PC-3 (cell line): Measurements from ENCODE around the gene CARMIL1. TPM values are rescaled to one million over a fixed set of nuclear protein-coding genes. Genes with fewer than 3 reads are reported as not detected.

Experiments
- ATAC-seq: fragments of 200-7000 bp; cut with Tn5 transposase; 2 replicates; pipeline ENCODE4 v1.9.1; 2020; ENCODE audit warnings: mild to moderate bottlenecking, moderate library complexity
- BruUV-seq: library from RNA; stranded (reverse); fragments of 400-500 nt; replicated peaks from 2 replicates; lab custom pipeline; 2021; lab: Mats Ljungman, UMichigan
- CTCF ChIA-PET: fragments of 300-600 bp; sonication (Branson Sonifier 250); formaldehyde crosslinking; loops from one replicate; lab custom pipeline; 2022; ENCODE audit warnings: antibody characterized with exemption; lab: Charles Lee
- POLR2A ChIA-PET: fragments of 300-600 bp; sonication (Branson Sonifier 250); formaldehyde crosslinking; loops from one replicate; lab custom pipeline; 2022; ENCODE audit warnings: antibody characterized with exemption; ENCODE audit not compliant: unreplicated experiment; lab: Charles Lee
- DNase-seq: peaks from one replicate; pipeline ENCODE4 v3.0.0-alpha.2; 2015
- H2AFZ ChIP-seq: fragments of 300-600 bp; sonication (generic); 2 replicates; pipeline ENCODE4 v1.6.0; 2016; ENCODE audit warnings: antibody characterized with exemption, low read length
- H3F3A ChIP-seq: fragments of 300-600 bp; sonication (generic); one replicate; pipeline ENCODE4 v1.6.0; 2017; ENCODE audit warnings: antibody characterized with exemption, low read length, control low read depth, mild to moderate bottlenecking; ENCODE audit not compliant: unreplicated experiment
- H3K27ac ChIP-seq: fragments of 300-600 bp; sonication (generic); 2 replicates; pipeline ENCODE4 v1.5.1; 2016; ENCODE audit warnings: mild to moderate bottlenecking, low read length
- H3K27me3 ChIP-seq: fragments of 300-600 bp; sonication (generic); 2 replicates; pipeline ENCODE4 v1.6.1; 2016; ENCODE audit warnings: low read length, mixed read lengths
- H3K36me3 ChIP-seq: fragments of 300-600 bp; sonication (generic); 2 replicates; pipeline ENCODE4 v1.6.1; 2016; ENCODE audit warnings: low read depth, mixed run types, low read length, mixed read lengths
- H3K4me1 ChIP-seq: fragments of 300-600 bp; sonication (generic); 2 replicates; pipeline ENCODE4 v1.5.1; 2016; ENCODE audit warnings: low read length; ENCODE audit not compliant: insufficient read depth
- H3K4me2 ChIP-seq: fragments of 300-600 bp; sonication (generic); 2 replicates; pipeline ENCODE4 v1.6.0; 2016; ENCODE audit warnings: low read length
- H3K4me3 ChIP-seq: fragments of 300-600 bp; sonication (generic); 2 replicates; pipeline ENCODE4 v1.5.1; 2016; ENCODE audit warnings: mild to moderate bottlenecking, low read length, mixed read lengths
- H3K79me2 ChIP-seq: fragments of 300-600 bp; sonication (generic); 2 replicates; pipeline ENCODE4 v1.6.1; 2017; ENCODE audit warnings: low read length, mixed read lengths
- H3K9ac ChIP-seq: fragments of 300-600 bp; sonication (generic); 2 replicates; pipeline ENCODE4 v1.6.0; 2016; ENCODE audit warnings: mild to moderate bottlenecking, low read length
- H3K9me2 ChIP-seq: fragments of 300-600 bp; sonication (generic); replicated peaks from 2 replicates; pipeline ENCODE4 v1.6.1; 2016; ENCODE audit warnings: mixed run types, low read length, mixed read lengths
- H3K9me3 ChIP-seq: fragments of 300-600 bp; sonication (generic); 2 replicates; pipeline ENCODE4 v1.6.1; 2016; ENCODE audit warnings: low read length, mixed read lengths
- H4K20me1 ChIP-seq: fragments of 300-600 bp; sonication (generic); 2 replicates; pipeline ENCODE4 v1.6.1; 2016; ENCODE audit warnings: low read length, mixed read lengths
- EZH2 ChIP-seq: fragments of 300-600 bp; sonication (generic); IDR thresholded peaks from one replicate; pipeline ENCODE4 v1.6.1; 2017; ENCODE audit warnings: antibody characterized with exemption, mild to moderate bottlenecking, low read length; ENCODE audit not compliant: unreplicated experiment
- EZH2phosphoT487 ChIP-seq: fragments of 300-600 bp; sonication (generic); IDR thresholded peaks from 2 replicates; pipeline ENCODE4 v1.6.1; 2018; ENCODE audit warnings: mild to moderate bottlenecking, antibody characterized with exemption, low read length, borderline replicate concordance
- intact Hi-C: fragments of 100-400 bp; cut with micrococcal nuclease; formaldehyde crosslinking; loops from 2 replicates; pipeline ENCODE4 v1.9.0; 2023
- total RNA-seq: library from RNA; depleted of rRNA; stranded (reverse); fragments of >200 nt; gene quantifications from 2 replicates; pipeline ENCODE4 v1.2.3, GENCODE V29; 2014
- TF ChIP-seq, protein P1 (sequence below): fragments of 300-600 bp; sonication (generic); conservative IDR thresholded peaks from 2 replicates; pipeline ENCODE4 v1.5.1; 2017; ENCODE audit warnings: antibody characterized with exemption, low read depth, mild to moderate bottlenecking, low read length

The CARMIL1 gene
- total RNA-seq, 1 experiment from 2014 or later = 22.0 TPM

DNA sequence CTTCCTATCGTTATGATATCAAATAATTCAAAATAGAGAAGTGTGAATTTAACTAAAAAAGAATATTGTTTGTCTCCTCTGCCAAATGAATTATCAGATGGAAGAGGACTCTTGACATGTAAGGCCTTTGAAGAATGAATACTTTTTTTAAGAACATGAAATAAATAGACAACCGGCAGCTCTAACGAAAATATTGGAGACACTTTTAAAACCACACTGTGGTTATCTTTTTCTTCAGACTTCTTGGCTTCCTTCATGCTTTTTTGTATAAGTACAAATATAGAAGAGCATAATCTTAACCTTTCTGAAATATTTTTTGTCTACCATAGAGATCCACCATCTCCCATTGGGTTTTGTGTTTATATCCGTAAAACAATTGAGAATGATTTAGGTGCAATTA lies 257.6 kb downstream of the CARMIL1 start:
- Histone ChIP-seq H3K27ac (no peak overlapping the region), H3K9me3 (no peaks in the 10 kb centered on the region), H3K4me1 (no peaks in the 10 kb centered on the region), H3K9ac (no peak overlapping the region), H3K4me2 (no peak overlapping the region), H3K4me3 (no peak overlapping the region), H3K36me3 (no peaks in the 10 kb centered on the region), H3K79me2 (no peaks in the 10 kb centered on the region), H3F3A (no peaks in the 10 kb centered on the region), H3K9me2 (no peaks in the 10 kb centered on the region), H4K20me1 (no peaks in the 10 kb centered on the region), H2AFZ (no peak overlapping the region), H3K27me3 (no peaks in the 10 kb centered on the region)
- intact Hi-C loops = no loop called here
- ATAC-seq (no peak), DNase-seq (no peak)
- CTCF ChIA-PET = no interaction called here
- POLR2A ChIA-PET = no interaction called here
- TF ChIP-seq EZH2phosphoT487 (no peak), EZH2 (no peak)
- TF ChIP-seq, protein P1, sequence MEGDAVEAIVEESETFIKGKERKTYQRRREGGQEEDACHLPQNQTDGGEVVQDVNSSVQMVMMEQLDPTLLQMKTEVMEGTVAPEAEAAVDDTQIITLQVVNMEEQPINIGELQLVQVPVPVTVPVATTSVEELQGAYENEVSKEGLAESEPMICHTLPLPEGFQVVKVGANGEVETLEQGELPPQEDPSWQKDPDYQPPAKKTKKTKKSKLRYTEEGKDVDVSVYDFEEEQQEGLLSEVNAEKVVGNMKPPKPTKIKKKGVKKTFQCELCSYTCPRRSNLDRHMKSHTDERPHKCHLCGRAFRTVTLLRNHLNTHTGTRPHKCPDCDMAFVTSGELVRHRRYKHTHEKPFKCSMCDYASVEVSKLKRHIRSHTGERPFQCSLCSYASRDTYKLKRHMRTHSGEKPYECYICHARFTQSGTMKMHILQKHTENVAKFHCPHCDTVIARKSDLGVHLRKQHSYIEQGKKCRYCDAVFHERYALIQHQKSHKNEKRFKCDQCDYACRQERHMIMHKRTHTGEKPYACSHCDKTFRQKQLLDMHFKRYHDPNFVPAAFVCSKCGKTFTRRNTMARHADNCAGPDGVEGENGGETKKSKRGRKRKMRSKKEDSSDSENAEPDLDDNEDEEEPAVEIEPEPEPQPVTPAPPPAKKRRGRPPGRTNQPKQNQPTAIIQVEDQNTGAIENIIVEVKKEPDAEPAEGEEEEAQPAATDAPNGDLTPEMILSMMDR = no peak
- no TSS peak for BruUV-seq

DNA sequence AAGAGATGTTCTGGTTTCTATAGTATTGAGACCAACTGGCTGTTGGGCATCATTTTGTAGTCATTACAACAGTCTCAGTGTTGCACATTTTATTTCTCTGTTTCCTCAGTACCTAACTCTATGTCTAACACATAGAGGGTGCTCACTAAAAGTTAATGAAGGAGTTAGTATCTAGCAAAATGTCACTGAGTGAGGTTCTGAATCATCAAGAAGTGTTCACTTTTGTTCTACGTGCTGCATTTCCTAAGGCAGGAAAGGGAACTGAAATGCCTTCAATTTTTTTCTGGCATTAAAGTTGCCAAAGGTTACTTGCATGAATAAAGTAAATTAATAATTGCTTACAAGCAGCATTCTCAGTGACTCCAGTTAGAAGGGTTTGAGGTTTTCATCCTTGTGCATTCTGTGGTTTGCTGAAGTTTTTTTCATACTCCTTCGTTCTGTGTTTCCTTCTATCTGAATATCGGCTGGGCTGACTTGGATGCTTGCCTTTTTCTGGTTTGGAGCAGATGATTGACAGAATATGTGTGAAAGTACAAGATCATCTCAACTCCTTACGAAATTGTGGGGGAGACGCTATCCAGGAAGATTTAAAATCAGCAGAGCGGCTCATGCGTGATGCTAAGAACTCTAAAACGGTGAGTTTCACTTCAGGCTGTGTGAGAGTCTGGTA lies 258.3 kb downstream of the CARMIL1 start:
- ChIA-PET CTCF (no interaction called here), POLR2A (no interaction called here)
- H3K36me3 ChIP-seq = no peaks in the 10 kb centered on the region
- DNase-seq = no peak
- H4K20me1 ChIP-seq = no peaks in the 10 kb centered on the region
- intact Hi-C loops = no loop called here
- H3K79me2 ChIP-seq = no peaks in the 10 kb centered on the region
- H2AFZ ChIP-seq = no peak overlapping the region
- H3K9me3 ChIP-seq = no peaks in the 10 kb centered on the region
- no peak overlapping the region for H3K4me2 ChIP-seq
- ATAC-seq = no peak
- H3K4me1 ChIP-seq = no peaks in the 10 kb centered on the region
- TF ChIP-seq, protein P1 = no peak
- TF ChIP-seq EZH2phosphoT487 = no peak
- no peak for TF ChIP-seq EZH2
- no peaks in the 10 kb centered on the region for H3K9me2 ChIP-seq
- no peak overlapping the region for H3K9ac ChIP-seq
- H3F3A ChIP-seq = no peaks in the 10 kb centered on the region
- no peak overlapping the region for H3K4me3 ChIP-seq
- H3K27me3 ChIP-seq = no peaks in the 10 kb centered on the region
- H3K27ac ChIP-seq = no peak overlapping the region
- no TSS peak for BruUV-seq

DNA sequence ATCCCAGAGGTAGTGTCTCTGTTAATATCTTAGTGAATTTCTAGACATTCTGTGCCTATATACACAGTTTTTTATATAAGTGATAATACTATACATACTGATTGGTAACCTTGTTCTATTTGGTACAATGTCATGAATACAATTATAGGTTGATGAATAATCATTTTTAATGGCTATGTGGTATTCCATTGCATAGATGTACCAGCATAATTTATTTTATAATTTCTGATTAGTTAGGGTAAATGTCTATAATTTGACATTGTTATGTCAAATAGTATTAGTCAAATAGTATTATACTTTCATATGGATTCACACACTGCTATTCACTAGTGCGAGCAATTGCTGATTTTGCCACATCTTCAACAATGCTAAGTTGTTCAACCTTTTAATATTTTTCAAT lies 262.1 kb downstream of the CARMIL1 start:
- no peaks in the 10 kb centered on the region for H3K4me1 ChIP-seq
- DNase-seq (no peak), ATAC-seq (no peak)
- no peaks in the 10 kb centered on the region for H3K36me3 ChIP-seq
- H3K9ac ChIP-seq = no peak overlapping the region
- no peak overlapping the region for H2AFZ ChIP-seq
- H3K79me2 ChIP-seq = no peaks in the 10 kb centered on the region
- TF ChIP-seq EZH2 (no peak), EZH2phosphoT487 (no peak)
- TF ChIP-seq, protein P1 = no peak
- no peaks in the 10 kb centered on the region for H3K27me3 ChIP-seq
- intact Hi-C loops = no loop called here
- ChIA-PET POLR2A (no interaction called here), CTCF (no interaction called here)
- H3K4me3 ChIP-seq = no peak overlapping the region
- BruUV-seq = no TSS peak
- no peaks in the 10 kb centered on the region for H4K20me1 ChIP-seq
- H3K4me2 ChIP-seq = no peak overlapping the region
- H3K27ac ChIP-seq = no peak overlapping the region
- no peaks in the 10 kb centered on the region for H3F3A ChIP-seq
- H3K9me2 ChIP-seq = no peaks in the 10 kb centered on the region
- no peaks in the 10 kb centered on the region for H3K9me3 ChIP-seq
